LNCaP clone FGC (cell line): ENCODE results near the gene FEM1A.
"Not testable (repeated sequence)": the region's sequence is repeated elsewhere in the genome, so short reads cannot be mapped to it uniquely, and the experiment has no call there.

Experiments used
- DNase-seq: peaks from one replicate; pipeline ENCODE4 v3.0.0-alpha.2; 2011; ENCODE audit warnings: low read depth
- H3K4me3 ChIP-seq: 2 replicates; pipeline ENCODE4 v1.5.1; 2011; ENCODE audit warnings: mild to moderate bottlenecking, low read depth, low read length, control low read depth
- TF ChIP-seq, protein P1 (sequence below): IDR thresholded peaks from 2 replicates; pipeline ENCODE4 v1.5.1; 2012; ENCODE audit warnings: mild to moderate bottlenecking; ENCODE audit not compliant: control insufficient read depth, insufficient read depth; ENCODE audit errors: extremely low read depth

FEM1A gene

DNA sequence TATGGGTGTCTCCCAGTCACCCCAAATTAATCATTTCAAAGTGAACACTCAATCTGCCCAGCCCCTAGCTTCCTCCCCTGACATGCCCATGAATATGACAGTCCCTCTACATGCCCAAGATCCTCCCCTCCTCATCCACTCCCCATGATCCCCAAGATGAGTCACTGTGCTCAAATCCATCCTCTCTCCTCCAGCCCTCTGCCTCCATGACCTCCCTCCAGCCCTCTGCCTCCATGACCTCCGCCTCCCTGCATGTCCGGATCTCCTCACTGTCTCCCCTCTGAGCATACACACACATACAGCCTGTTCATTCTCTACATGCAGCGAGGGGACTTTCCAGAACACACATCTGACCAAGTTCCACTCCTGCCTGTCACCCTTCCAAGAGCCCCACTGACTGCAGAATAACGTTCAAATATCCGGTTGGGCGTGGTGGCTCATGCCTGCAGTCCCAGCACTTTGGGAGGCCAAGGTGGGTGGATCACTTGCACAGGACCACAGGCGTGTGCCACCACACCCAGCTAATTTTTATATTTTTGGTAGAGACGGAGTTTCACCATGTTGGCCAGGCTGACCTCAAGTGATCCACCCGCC lies 18.4 kb upstream of the FEM1A start:
- TF ChIP-seq, protein P1, sequence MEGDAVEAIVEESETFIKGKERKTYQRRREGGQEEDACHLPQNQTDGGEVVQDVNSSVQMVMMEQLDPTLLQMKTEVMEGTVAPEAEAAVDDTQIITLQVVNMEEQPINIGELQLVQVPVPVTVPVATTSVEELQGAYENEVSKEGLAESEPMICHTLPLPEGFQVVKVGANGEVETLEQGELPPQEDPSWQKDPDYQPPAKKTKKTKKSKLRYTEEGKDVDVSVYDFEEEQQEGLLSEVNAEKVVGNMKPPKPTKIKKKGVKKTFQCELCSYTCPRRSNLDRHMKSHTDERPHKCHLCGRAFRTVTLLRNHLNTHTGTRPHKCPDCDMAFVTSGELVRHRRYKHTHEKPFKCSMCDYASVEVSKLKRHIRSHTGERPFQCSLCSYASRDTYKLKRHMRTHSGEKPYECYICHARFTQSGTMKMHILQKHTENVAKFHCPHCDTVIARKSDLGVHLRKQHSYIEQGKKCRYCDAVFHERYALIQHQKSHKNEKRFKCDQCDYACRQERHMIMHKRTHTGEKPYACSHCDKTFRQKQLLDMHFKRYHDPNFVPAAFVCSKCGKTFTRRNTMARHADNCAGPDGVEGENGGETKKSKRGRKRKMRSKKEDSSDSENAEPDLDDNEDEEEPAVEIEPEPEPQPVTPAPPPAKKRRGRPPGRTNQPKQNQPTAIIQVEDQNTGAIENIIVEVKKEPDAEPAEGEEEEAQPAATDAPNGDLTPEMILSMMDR = no peak
- H3K4me3 ChIP-seq = no peak overlapping the region
- DNase-seq = no peak

DNA sequence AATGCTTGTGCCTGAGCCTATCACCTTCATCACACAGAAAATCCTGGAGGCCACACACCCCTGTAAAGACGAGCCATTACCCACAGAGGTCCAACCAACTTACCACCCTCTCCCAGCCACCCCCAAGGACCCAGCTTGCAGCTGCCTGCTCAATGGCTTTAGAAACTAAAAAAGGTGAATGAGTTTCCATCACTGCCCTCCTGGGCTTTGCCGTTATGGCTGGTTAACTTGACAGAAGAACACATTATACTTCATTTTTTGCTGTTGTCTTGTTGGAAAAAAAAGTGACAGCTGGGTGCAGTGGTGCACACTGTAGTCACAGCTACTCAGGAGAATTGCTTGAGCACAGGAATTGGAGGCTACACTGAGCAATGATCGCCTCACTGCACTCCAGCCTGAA lies 17.4 kb upstream of the FEM1A start:
- H3K4me3 ChIP-seq = no peak overlapping the region
- TF ChIP-seq, protein P1 = no peak
- no peak for DNase-seq

DNA sequence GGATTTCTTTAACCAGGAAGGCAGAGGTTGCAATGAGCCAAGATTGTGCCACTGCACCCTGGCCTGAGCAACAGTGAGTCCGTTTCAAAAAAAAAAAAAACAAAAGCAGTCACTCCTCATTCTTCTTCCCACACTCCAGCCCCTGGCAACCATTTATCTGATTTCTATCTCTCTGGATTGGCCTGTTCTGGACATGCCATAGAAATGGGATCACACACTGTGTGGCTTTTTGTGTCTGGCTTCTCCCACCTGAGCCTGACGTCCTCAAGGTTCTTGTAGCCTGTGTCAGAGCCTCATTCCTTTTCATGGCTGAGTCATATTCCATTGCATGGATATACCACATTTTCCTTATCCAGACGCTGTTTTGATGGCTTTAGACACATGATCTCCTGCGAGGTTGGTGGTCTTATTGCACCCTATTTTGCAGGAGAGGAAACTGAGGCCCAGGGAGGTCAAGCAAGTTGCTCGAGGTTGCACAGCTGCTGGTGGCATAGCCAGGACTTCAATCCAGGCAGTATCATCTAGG lies 15.8 kb upstream of the FEM1A start:
- TF ChIP-seq, protein P1 = no peak
- H3K4me3 ChIP-seq = no peak overlapping the region
- no peak for DNase-seq

DNA sequence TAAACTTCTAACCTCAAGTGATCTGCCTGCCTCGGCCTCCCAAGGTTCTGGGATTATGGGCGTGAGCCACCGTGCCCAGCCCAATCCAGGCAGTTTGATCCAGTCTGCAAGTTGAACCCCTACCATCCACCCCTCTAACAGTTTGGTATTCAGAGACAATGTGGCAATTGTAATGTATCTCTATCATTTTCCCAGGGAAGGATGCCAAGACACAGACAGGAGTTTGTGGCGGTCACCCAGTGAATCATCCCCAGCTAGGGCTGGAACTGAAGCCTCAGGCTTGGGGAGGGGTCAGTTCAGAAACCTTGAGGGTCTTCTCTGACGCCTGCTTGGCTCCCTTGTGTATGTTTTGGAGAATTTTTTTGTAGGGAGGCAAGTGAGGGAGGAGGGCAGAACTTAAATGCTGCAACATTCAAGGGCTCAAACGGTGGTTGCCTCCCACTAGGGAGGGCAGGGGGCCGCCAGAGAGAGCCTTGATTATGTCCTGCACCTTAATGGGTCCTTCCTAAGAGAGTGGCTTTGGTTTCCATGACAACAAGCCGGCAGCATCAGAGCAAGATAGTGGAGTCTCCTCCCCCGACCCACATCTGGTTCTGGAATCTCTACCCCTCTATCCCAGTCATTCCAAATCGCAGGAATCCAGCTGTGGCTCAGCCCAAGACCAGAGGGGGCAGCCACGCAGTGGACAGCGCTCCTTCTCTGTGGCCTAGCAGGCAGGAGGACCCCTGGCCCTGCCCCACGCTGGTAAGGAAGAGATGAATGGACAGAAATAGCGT lies 14.9 kb upstream of the FEM1A start:
- no peak for DNase-seq
- no peak overlapping the region for H3K4me3 ChIP-seq
- TF ChIP-seq, protein P1 = no peak

DNA sequence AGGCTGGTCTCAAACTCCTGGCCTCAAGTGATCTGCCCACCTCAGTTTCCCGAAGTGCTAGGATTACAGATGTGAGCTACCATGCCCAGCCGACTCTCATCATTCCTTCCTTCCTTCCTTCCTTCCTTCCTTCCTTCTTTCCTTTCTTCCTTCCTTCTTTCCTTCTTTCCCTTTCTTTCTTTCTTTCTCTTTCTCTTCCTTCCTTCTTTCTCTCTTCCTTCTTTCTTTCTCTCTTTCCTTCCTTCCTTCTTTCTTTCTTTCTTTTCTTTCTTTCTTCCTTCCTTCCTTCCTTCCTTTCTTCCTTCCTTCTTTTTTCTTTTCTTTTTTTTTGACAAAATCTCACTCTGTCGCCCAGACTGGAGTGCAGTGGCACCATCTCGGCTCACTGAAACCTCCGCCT lies 13.4 kb upstream of the FEM1A start:
- DNase-seq, H3K4me3 ChIP-seq: not testable (repeated sequence)

DNA sequence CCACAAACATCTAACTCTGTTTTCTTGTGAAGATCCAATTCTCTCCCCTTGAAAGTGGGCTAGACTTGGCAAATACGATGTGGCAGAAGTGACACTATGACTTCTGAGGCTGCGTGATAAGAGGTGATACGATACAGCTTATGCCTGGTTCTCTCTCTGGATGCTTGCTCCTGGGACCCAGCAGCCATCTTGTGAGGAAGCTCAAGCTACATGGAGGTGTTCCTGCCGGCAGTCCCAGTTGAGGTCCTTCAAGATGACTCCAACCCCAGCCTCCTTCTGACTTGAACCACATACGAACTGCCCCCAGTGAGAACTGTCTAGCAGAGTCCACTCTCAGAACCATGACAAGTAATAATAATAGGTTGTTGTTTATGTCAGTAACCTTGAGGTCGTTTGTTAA lies 10.7 kb upstream of the FEM1A start:
- no peak overlapping the region for H3K4me3 ChIP-seq
- TF ChIP-seq, protein P1 = no peak
- no peak for DNase-seq

DNA sequence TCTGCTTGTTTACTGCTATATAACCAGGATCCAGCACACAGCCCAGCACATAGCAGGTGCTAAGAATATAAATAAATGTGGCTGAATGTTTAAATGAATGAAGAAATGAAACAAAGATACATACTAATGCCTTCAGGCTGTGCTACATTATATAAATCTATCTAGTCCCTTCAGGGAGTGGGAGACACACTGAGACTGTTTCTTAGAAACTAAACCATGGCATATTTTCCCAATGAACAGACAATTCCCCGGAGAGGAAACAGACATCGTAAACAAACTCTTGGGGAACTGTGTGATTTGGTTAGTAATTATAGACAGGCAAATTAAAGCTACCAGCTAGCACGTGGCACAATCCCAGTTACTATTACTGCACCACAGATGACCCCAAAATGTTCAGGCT lies 9.7 kb upstream of the FEM1A start:
- H3K4me3 ChIP-seq = no peak overlapping the region
- TF ChIP-seq, protein P1 = no peak
- no peak for DNase-seq

DNA sequence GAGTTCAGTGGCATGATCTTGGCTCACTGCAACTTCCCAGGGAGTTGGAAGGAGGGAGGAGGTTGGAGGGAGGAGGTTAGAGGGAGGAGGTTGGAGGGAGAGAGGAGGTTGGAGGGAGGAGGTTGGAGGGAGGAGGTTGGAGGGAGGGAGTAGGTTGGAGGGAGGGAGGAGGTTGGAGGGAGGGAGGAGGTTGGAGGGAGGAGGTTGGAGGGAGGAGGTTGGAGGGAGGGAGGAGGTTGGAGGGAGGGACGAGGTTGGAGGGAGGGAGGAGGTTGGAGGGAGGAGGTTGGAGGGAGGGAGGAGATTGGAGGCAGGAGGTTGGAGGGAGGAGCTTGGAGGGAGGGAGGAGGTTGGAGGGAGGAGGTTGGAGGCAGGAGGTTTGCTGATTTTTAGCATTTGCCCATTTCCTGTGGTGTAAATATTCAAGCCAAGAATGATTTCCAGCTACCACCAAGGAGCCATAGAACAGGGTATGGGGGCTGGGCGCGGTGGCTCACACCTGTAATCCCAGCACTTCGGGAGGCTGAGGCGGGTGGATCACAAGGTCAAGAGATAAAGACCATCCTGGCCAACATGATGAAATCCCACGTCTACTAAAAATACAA lies 5.0 kb upstream of the FEM1A start:
- H3K4me3 ChIP-seq, DNase-seq: not testable (repeated sequence)

DNA sequence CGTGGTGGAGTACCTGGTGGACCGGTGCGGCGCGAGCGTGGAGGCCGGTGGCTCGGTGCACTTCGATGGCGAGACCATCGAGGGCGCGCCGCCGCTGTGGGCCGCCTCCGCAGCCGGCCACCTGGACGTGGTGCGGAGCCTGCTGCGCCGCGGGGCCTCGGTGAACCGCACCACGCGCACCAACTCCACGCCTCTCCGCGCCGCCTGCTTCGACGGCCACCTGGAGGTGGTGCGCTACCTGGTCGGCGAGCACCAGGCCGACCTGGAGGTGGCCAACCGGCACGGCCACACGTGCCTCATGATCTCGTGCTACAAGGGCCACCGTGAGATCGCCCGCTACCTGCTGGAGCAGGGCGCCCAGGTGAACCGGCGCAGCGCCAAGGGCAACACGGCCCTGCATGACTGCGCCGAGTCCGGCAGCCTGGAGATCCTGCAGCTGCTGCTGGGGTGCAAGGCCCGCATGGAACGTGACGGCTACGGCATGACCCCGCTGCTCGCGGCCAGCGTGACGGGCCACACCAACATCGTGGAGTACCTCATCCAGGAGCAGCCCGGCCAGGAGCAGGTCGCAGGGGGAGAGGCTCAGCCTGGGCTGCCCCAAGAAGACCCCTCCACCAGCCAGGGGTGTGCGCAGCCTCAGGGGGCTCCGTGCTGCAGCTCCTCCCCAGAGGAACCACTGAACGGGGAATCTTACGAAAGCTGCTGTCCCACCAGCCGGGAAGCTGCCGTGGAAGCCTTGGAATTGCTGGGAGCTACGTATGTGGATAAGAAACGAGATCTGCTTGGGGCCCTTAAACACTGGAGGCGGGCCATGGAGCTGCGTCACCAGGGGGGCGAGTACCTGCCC lies 708 bp downstream of the FEM1A start:
- not testable (repeated sequence) for DNase-seq
- H3K4me3 ChIP-seq = peak overlapping the region; percentile 63

DNA sequence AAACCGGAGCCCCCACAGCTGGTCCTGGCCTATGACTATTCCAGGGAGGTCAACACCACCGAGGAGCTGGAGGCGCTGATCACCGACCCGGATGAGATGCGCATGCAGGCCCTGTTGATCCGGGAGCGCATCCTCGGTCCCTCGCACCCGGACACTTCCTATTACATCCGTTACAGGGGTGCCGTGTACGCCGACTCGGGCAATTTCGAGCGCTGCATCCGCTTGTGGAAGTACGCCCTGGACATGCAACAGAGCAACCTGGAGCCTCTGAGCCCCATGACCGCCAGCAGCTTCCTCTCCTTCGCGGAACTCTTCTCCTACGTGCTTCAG lies 1.3 kb downstream of the FEM1A start:
- peak overlapping the region; percentile 63 for H3K4me3 ChIP-seq
- DNase-seq = not testable (repeated sequence)
